BJ (cell line): ENCODE results near the gene TMPRSS2. TPM values are rescaled to one million over a fixed set of nuclear protein-coding genes. Genes with fewer than 3 reads are reported as not detected.
A peak's percentile ranks its signal among the peaks of the same experiment; 100 is the strongest.
"Not testable (repeated sequence)": the region's sequence is repeated elsewhere in the genome, so short reads cannot be mapped to it uniquely, and the experiment has no call there.

Source experiments
- CTCF ChIA-PET: fragments of 350-600 bp; formaldehyde crosslinking; extraction: SDS; loops from one replicate; lab custom pipeline; 2021; ENCODE audit warnings: antibody characterized with exemption, inconsistent platforms; lab: Yijun Ruan, JAX
- POLR2A ChIA-PET: fragments of 300-600 bp; sonication (Branson Sonifier 250); formaldehyde crosslinking; extraction: SDS; loops from one replicate; lab custom pipeline; 2021; ENCODE audit warnings: antibody characterized with exemption; lab: Charles Lee
- DNase-seq: peaks from one replicate; pipeline ENCODE4 v3.0.0-alpha.2; 2011; ENCODE audit warnings: low read depth
- H3K27me3 ChIP-seq: 2 replicates; pipeline ENCODE4 v1.6.0; 2011; ENCODE audit warnings: low read length; ENCODE audit not compliant: control insufficient read depth, insufficient read depth
- H3K36me3 ChIP-seq: 2 replicates; pipeline ENCODE4 v1.5.1; 2011; ENCODE audit warnings: low read length; ENCODE audit not compliant: control insufficient read depth, insufficient read depth
- H3K4me3 ChIP-seq: 2 replicates; pipeline ENCODE4 v1.5.1; 2011; ENCODE audit warnings: low read depth, mild to moderate bottlenecking, control low read depth, low read length
- CTCF ChIP-seq: IDR thresholded peaks from 2 replicates; pipeline ENCODE4 v1.5.1; 2011; ENCODE audit warnings: low read depth, mild to moderate bottlenecking, control low read depth, inconsistent platforms, low read length, moderate library complexity; ENCODE audit not compliant: insufficient read depth
- polyA plus RNA-seq: library from polyadenylated mRNA; depleted of rRNA; stranded (reverse); fragments of >200 nt; gene quantifications from 2 replicates; pipeline ENCODE4 v1.2.3, GENCODE V29; 2011; rRNA removed
- small RNA-seq: library from RNA; depleted of rRNA; stranded (forward); fragments of <200 nt; gene quantifications from one replicate; pipeline ENCODE3, GENCODE V24; 2012; ENCODE audit warnings: low replicate concordance, low read depth; ENCODE audit not compliant: insufficient read length

TMPRSS2 gene
- polyA plus RNA-seq, 1 experiment: not detected

DNA sequence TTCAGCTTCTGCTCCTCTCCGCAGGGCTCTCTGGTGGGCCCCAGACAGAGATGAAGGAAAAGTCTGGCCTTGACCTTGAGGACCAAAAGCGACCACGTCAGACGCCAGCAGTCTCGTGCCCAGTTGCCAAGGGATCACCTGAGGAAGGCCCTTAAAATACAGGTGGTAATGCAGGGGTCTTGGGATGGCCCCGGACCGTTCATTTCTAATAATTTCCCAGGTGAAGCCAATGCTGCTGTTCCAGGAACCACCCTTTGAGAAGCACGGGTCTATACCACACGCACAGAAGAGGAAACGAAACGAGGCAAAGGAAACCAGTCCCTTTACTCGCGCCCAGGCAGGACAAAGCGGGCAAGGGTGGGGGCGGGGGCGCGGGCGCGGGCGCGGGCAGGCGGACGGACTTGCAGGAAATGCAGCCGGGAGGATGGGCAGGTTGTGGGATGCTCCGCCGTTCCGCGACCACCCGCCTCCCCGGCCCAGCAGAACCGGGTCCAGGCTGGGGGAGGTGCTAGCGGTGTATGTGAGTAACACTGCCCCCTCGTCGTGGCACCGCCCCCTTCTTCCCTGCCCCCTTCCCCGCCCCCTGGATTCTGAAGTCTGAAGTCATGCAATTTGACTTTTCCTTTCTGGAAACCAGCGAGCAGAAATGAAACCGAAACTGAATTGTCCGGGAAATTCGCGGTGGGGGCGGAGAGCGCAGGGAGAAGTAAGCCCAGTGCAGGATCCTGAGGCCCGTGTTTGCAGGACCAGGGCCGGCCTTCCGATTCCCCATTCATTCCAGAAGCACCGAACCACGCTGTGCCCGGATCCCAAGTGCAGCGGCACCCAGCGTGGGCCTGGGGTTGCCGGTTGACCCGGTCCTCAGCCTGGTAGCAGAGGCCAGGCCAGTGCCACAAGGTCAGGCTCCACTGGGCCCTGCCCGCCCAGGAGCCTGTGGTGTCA, 87.8 kb downstream of the TMPRSS2 start:
- no peak for TF ChIP-seq CTCF
- ChIA-PET CTCF (no interaction called here), POLR2A (no interaction called here)
- Histone ChIP-seq H3K36me3 (no peaks in the 10 kb centered on the region), H3K27me3 (no peaks in the 10 kb centered on the region), H3K4me3 (peak overlapping the region; percentile 68)
- DNase-seq: peak; percentile 56

GRCh38 chr21:41418956-41419680, 88.8 kb downstream of the TMPRSS2 start:
- Histone ChIP-seq H3K27me3 (no peaks in the 10 kb centered on the region), H3K36me3 (no peaks in the 10 kb centered on the region), H3K4me3 (no peak overlapping the region)
- ChIA-PET POLR2A (no interaction called here), CTCF (interaction anchor here (1.4 kb wide), 1 partner anchor 136 kb away, joined by 7 read pairs; no protein-coding TSS in a partner anchor)
- TF ChIP-seq CTCF: no peak
- DNase-seq: no peak

DNA sequence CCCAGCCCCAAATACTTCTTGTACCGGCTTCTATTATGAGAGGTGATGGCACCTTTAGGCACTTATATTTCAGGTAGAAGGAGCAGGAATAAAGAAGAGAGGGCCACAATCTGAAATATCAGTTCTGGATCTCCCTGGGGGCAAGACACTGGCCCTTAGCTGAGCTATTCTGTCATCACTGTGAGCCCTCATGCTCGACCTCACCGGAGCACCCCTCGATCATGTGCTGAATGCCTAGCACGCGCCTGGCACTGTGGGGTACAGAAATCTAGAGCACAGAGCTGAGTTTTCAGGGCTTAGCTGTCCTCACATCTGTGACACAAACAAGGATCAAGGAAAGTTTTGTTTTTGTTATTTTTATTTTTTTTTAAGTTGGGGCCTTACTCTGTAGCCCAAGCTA, 89.6 kb downstream of the TMPRSS2 start:
- ChIA-PET CTCF (interaction anchor here (1.4 kb wide), 1 partner anchor 135 kb away, joined by 7 read pairs; no protein-coding TSS in a partner anchor), POLR2A (no interaction called here)
- no peak overlapping the region for H3K4me3 ChIP-seq
- no peaks in the 10 kb centered on the region for H3K36me3 ChIP-seq
- no peaks in the 10 kb centered on the region for H3K27me3 ChIP-seq
- TF ChIP-seq CTCF: no peak
- DNase-seq: no peak

- H3K27me3 ChIP-seq, H3K4me3 ChIP-seq, H3K36me3 ChIP-seq, DNase-seq, POLR2A ChIA-PET: not testable (repeated sequence)
- CTCF ChIA-PET: interaction anchor here (1.0 to 1.4 kb wide), 2 partner anchors 15 to 134 kb away, joined by 4 to 7 read pairs; no protein-coding TSS in a partner anchor
Observed at GRCh38 chr21:41417505-41417904, 90.5 kb downstream of the TMPRSS2 start.

Small RNA genes within 50 kb of the gene (small RNA-seq; reads per million reads assigned to genes)
- gene RF00421: not detected

Other genes starting within 250 kb of the TMPRSS2 start
- gene FAM3B, start 191.4 kb downstream of the TMPRSS2 start, polyA plus RNA-seq: not detected in 2 replicates
- 4.1 and 5.1 TPM in 2 replicates for gene MX2, start 146.1 kb downstream of the TMPRSS2 start, polyA plus RNA-seq
- 5.9 and 7.2 TPM in 2 replicates for gene MX1, start 81.9 kb downstream of the TMPRSS2 start, polyA plus RNA-seq